Hepatic stellate cell (primary cell): ENCODE measurements around the gene HMG20B.

ENCODE experiments used
- DNase-seq: peaks from one replicate; pipeline ENCODE4 v3.0.0; 2011; ENCODE audit warnings: low spot score

The HMG20B gene

DNA sequence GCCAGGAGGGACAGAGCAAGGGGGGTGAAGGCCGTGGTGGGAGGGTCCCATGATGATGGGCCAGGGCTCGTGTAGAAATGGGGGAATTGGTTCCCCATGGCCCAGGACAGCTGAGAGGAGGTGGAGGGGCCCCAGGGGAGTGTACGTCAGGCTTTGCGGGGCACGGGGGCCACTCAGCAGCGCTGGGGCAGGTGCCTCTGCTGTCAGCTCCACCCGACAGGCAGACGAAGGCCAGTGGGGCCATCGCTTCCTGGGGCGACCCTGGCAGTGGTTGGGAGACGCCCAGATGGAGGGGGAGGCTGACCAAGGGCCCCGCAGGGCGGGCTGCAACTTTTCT, 35.7 kb upstream of the HMG20B start:
- no peak for DNase-seq

DNA sequence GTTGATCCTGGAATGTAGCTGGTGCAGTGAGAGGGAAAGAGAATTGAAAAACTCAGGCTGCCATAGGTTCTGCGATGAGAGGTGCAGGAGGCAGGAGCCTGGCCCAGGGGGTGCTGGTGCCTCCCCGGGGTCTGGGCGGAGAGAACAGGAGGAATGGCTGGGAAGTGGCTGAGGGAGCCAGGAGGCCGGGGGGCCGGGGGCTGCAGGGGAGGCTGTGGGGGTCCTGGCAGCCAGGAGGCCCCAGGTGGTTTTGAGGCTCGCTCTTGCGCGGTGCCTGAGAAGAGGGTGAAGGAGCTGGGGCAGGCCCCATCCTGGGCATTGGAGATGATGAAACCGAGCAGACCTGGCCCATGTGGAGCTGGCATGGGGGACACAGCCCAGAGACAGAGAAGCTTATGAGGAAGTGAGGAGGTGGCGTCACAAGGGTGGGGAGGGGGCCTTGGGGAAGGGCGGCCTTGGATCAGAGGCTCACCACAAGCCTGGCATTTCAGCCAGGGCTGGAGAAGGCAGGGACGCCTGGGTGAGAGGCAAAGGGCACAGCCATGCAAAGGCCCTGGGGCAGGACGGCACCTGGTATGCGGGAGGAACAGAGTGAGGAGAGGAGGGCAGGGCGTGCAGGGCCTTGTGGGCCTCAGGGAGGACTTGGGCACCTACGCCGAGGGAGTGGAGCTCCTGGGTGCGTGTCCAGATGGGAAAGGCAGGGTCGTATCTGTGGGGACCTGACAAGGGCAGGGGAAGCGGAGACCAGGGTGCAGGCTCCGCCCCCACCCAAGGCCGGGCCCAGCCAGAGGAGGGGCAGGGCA, 35.1 kb upstream of the HMG20B start:
- DNase-seq: no peak

DNA sequence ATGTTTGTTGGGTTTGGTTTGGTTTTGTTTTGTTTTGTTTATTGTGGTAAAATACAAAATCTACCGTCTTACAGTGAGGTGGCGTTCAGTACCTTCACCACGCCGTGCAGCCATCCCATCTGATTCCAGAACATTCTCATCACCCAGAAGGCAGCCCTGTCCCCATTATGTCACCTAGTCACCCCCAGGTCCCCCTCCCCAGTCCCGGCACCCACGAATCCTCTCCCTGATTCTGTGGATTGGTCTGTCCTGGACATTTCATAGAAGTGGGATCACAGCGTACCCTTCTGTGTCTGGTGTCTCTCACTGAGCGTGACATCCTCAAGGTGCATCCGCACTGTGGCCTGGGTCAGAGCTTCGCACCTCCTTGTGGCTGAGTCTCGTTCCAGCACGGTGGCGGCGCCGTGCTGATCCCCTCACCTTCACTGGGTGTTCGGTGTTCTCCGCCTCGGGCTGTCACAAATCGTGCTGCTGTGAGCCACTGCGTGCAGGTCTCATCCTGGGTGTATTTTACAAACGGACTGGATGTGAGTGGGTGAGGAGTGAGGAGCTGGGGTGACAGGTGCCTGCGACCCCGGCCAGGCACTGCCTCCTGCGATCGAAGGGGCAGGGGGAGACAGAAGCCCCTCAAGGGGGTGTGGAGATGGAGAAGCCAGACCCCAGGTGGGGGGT, 34.4 kb upstream of the HMG20B start:
- no peak for DNase-seq

DNA sequence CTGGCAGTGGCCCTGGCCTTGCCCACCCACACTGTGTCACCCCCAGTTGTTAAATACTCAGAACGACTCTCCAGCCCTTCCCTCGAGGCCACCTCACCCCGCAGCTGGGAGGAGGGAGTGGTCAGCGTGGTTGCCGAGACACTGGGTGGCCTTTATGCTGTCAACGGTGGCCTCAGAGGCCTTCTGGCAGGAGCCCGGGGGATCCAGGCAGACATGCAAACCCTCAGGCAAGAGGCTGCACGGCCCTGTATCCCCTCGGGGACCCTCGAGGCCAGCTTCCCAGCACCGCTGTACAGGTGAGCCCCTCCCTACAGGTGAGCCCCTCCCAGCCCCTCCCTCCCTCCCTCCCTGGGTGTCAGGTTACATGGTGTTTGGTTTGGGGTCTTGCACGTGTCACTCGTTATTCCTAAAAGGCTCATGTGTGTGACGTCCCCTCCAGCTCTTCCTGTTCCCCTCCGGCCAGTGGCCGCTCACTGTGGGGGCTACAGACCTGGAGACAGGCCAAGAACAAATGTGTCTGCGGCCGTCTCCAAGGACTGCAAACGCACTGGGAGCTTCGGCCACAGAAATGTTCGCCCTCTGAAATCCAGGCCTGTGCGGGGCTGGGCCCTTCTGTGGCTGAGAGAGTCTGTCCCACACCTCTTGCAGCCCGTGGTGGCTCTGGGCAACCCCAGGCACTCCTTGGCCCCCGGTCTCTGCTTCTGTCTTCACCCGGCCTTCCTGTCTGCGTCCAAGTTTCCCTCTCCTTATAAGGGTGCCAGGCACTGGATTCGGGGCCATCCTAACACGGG, 33.6 kb upstream of the HMG20B start, which contains the start of gene TEKTIP1:
TEKTIP1 (plus strand) TSS at position 210 of the 791 bp plus-strand sequence; CDS start at position 214, 4 bp downstream.
- DNase-seq: peak; percentile 52

DNA sequence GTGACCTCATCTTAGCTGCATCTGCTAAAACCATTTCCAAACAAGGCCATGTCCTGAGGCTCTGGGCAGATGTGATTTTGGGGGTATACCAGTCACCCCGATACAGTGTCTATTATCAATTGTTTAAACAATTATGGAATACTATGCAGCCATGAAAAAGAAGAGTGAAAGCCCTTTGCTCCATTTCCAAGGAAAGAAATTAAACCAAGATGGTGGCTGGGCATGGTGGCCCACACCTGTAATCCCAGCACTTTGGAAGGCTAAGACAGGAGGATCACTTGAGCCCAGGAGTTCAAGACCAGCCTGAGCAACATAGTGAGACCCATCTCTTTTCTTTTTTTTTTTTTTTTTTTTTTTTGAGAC, 33.0 kb upstream of the HMG20B start:
- no peak for DNase-seq

DNA sequence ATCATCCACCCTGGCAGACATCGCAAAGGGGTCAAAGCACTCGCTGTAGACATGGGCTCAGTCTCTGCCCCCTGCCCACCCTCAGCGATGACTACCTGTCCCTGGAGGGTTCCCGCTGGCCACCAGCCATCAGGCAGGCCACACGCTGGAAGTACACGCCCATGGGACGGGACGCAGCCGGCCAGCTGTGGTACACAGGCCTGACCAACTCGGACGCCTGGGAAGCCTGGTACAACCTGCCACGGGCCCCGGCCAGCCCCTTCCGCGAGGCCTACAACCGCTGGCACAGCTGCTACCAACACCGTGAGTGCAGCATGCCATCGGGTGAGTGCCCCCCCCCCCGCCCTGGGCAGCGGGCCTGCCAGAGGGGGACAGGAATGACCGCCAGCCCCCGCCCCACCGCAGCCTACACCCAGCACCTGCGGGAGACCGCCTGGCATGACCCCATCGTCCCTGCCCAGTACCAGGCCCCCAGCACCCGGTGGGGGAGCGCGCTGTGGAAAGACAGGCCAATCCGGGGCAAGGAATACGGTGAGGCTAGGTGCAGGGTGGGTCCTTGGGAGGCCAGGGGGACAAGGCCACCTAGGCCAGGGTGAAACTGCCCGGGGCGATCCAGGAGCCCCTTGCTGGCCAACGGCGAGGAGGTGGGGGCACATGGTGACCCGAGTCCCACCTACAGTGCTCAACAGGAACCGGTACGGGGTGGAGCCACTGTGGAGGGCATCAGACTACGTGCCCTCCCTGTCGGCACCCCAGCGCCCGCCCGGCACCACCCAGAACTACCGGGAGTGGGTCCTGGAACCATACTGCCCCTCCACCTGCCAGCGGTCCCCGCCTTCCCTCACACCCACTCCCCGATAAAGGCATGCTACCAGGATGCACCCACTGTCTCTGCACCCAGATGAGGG, 29.3 kb upstream of the HMG20B start:
- DNase-seq: no peak

DNA sequence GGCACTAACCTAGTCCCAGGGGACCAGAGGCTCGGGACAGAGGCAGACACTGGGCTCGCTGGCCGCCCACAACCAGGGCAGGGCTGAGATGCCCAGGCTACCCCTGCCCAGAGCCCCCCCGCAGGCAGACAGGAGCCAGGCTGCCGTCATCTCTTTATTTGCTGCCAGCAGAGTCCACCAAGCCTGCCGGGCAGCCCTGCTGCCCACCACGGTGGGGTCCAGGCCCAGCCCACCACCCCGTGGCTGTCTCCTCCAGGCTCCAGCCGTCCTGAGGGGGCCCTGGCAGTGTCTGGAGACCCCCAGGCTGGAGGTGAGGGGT, 28.7 kb upstream of the HMG20B start:
- DNase-seq: no peak

DNA sequence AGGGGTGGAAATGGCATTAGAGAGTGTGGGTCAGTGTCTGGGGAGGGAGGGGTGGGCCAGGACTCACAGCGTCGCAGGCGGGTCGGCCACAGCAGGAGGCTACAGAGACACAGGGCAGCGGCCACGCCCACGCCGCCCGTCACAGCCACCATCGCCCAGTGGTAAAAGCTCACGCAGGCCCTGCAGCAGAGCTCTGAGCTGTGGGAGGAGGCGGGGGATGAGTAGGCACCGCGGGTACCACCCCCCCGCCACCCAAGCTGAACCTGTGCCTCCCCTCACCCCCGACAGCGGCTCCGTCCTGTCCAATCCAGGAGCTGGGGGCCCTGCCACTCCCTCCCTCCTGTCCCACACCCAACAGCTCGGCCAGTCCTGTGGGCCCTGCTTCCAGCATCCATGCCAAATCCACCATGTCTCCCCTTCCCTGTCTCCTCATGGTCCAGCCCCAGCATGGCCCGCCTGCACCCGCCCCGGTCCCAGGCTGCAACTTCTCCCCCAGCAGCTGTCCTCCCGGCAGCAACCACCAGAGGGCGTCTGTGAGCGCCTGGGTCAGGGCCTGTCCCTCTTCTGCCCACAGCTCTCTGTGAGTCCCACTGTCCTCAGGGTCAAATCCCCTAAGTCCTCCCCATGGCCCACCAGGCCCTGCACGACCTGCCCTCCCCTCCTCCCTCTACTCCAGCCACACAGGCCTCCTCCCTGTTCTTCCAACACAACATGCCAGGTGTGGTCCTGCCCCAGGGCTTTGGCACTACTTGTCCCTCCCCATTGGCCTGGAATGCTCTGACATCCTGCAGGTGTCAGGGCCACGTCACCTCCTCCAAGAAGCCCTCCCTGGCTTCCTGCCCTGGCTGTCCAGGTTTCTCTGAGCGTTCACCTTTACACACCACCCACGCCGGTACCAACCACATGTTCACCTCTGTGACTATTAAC, 27.7 kb upstream of the HMG20B start:
- peak; percentile 89 for DNase-seq

DNA sequence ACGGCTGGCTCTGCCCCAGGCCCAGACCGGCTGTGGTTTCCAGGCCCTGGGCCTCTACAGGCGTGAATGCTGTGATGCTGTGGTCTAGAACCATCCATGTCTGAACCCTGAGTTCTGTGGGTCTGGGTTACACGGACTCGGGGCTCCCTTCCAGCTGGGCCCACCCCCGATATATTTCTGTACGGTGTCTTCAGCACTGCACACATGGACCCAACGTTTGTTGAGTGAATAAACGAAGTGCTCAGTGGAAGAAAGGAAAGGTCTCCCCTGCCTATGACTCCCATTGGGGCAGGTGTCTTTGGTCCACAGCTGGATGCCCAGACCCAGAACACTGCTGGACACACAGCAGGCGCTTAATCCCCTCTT, 27.1 kb upstream of the HMG20B start:
- no peak for DNase-seq

DNA sequence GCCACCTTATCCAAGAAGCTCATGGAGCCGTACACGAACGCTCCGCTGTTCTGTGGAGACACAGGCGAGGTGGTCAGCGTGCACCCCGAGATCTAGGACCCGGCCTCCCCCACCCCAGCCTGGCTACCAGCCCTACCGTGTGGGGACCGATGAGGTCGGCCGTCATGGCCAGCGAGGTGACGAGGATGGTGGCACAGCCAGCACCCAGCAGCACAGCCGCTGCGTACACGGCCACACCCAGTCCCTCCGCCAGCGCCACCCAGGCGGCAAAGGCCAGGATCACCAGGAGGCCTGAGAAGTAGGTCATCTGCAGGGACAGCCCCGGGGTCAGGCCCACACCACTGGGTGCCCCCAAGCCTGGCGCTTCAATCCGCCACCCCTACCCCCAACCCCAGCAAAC, 26.6 kb upstream of the HMG20B start:
- DNase-seq: no peak

DNA sequence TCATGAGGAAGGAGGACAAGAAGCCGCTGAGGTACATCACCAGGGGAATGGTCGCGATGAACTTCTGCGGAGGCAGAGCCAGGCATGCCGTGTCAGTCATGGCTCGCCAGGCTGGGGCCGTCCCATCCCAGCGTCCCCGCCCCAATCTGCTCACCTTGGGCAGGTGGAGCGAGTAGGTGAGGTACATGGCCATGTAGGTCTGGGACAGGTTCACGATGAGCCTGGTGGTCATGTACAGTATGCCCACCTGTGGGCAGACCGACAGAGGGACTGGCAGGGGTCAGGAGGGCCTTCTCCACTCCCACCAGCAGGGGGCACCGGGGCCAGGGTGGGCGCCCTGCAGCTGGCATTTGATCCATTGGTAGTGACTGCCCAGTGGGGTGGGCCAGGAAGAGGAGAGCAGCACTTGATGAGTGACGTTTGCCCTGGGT, 25.4 kb upstream of the HMG20B start:
- peak; percentile 65 for DNase-seq

DNA sequence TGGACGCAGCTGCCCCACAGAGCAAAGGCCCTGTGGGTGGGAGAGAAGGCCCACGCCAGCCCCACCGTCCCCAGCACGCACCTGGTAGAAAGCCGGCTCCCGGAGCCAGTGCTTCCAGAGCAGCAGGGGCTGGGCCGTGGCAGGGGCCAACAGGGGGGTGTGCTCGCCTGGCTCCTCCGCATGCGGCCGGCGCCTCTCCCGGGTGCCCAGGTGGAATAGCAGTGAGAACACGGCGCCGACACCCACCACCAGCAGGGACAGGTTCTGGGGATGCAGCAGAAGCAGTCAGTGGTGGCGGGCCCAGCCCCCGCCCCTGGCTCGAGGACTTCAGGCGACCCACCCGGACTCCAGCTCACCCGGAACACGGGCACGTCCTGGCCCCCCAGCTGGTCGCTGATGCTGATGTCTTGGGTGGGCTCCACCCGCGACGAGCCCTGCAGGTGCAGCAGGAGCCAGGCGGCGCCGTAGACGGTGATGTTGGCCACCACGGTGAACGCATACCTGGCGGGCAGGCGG, 24.9 kb upstream of the HMG20B start:
- no peak for DNase-seq

DNA sequence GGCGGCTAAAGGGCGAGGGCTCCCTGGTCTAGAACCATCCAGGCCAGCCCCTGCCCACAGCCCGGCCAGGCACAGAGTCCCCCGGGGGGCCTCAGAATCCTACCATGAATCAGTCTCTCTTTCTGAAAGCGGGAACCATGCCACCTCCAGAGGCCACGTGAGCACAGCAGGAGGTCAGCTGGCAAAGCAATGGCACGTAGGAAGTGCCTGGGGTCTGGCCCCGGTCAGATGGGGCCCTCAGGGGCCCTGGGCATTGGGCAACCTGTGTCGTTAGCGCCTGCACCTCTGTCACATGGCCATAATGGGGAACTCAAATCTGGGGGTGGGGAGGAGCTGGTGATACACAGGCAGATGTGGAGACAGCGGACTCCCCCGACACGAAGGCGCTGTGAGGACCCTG, 24.1 kb upstream of the HMG20B start:
- no peak for DNase-seq

DNA sequence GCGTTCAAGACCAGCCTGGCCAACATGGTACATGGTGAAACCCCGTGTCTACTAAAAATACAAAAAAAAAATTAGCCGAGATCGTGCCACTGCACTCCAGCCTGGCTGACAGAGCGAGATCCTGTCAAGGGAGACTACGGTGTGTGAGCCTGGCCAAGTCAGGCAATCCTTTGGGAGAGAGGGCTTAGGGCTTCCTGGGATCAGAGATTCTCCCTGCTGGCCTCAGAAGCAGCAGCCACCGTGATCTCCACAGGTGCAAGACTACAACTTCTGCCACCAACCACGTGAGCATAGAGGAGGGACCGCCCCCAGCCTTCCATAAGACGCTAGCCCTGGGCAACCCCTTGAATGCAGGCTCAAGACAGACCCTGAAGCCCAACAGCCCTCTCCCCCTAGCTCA, 22.9 kb upstream of the HMG20B start:
- no peak for DNase-seq

DNA sequence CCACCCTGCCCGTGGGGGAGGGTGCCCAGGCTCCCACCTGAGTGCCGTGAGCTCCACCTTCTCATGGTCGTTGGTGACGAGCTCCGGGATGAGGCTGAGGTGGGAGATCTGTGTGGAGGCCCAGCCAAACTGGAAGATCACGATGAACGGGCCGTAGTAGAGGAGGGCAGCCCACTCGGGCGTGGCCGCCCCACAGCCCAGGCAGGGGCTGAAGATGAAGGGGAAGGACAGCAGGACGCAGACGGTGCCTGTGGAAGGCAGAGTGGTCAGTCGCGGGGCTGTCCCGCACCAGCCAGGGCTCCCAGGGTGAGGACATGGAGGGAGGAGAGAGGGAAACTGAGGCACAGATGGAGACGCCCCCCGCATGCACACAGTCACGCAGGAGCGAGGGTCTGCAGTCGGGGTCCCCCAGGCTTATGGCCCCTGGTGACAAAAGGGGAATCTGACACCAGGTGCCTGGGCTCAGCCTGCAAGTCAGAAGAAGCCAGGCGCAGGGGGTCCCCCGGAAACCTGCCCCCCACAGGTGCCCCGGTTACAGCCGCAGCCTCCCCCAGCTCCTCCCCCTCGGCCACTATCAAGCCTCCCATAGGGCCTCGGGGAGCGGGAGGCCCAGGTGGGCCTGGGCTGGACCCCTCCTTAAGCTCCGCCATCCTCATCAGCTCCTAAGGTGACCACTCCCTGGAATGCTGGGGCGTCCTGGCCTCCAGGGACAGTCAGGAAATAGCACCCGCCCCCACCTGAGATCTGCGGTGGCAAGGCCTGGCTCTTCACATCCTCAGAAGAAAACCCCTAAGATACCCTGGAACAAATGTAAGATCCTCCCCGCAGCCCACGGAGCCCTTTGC, 21.6 kb upstream of the HMG20B start:
- no peak for DNase-seq

DNA sequence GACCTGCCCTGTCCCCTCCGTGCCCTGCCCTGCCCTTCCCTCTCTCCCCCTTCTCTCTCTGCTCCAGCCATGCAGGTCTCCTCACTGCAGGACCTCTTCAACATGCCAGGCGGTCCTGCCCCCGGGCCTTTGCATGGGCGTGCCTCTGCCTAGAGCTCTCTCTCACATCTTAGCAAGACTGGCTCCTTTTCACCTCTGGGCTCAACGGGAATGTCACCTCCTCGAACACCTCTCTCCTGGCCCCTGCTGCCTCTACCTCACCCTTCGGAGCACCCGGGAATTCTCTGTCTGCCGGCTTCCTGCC, 21.0 kb upstream of the HMG20B start:
- no peak for DNase-seq

DNA sequence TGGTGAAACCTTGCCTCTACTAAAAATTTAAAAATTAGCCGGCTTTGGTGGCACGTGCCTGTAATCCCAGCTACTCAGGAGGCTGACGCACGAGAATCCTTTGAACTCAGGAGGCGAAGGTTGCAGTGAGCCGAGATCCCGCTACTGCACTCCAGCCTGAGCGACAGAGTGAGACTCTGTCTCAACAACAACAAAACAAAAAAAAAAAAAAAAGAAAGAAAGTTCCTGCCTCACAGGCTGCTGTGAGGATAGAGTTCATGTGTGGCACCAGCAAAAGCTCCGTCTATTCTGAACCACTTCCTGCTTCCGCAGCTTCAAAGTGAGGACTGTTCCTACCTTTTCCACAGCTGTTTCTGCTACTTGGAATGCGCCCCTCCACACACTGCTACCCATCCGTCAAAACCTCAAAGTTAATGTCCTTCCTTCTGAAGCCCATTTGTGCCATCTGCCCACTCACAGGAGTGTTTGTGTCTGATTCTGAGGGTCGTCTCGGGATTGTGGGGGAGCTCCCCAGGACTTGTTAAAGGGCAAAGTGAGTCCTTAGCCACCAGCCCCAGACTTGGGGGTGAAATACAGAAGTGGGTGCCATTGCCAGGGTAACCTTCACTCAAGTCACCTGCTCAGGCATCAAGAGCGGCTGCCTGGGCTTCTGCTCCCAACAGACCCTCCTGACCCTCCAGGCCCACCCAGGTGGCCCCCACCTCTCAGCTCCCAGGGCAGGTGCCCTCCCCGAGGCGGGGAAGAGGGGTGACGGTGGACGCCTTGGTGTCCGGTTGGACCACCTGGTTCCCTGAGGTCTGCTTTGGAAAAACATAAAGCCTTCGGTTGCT, 18.3 kb upstream of the HMG20B start:
- no peak for DNase-seq

DNA sequence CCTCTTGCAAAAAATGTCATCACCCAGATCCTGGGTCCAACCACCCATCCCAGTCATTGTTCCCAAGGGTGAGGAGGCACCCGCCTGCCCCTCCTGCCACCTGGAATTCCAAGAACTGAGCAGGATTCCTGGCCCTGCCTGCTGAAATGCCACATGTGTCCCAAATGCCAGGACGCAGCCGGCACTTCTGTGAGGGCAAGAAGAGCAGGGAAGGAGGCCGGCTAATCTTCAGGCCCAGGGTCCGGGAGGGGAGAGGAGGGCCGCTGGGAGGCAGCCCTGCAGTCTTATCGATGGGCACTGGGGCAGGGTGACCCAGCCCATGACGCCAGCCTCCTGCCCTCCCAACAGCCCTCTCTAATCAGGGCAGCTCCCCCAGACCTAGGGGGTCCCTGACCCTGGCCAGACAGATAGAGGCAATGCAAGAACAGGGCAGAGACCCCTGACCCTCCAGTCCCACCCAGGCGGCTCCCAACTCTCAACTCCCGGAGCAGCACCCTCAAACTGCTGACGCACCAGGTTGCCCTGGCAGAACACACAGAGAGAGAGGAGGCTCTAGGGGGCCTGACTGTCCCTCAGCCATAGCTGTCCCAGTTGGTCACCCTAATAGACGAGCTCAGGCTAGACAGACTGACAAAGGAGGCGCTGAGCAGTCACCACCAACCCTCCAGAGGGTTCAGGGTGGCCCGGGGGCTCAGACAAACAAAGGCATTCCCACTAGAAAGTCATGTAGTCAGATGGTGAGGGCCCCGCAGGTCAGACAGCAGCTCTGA, 16.9 kb upstream of the HMG20B start:
- no peak for DNase-seq
